GM10248 (cell line): ENCODE data around the gene ZMYND11.

Experiments
- CTCF ChIA-PET: fragments of 300-600 bp; sonication (Branson Sonifier 250); formaldehyde crosslinking; extraction: SDS; loops from one replicate; lab custom pipeline; 2021; ENCODE audit warnings: antibody characterized with exemption; lab: Yijun Ruan, JAX
- POLR2A ChIA-PET: fragments of 350-650 bp; sonication (Branson Sonifier 250); formaldehyde crosslinking; extraction: SDS; loops from one replicate; lab custom pipeline; 2020; ENCODE audit warnings: antibody characterized with exemption; lab: Yijun Ruan, JAX
- DNase-seq: peaks from one replicate; pipeline ENCODE4 v3.0.0; 2012; ENCODE audit errors: extremely low spot score
- CTCF ChIP-seq: IDR thresholded peaks from 2 replicates; pipeline ENCODE4 v1.5.1; 2012; ENCODE audit warnings: mild to moderate bottlenecking, low read depth; ENCODE audit errors: extremely low read depth, missing control alignments, control extremely low read depth

ZMYND11 gene

GRCh38 chr10:135132-135600 lies at the start of gene ZMYND11:
Gene ZMYND11 (plus strand): TSS chr10:135455. CDS start chr10:180013, 44,558 bp downstream.
- DNase-seq, result peak; percentile 84
- POLR2A ChIA-PET, result no interaction called here
- no peak for TF ChIP-seq CTCF
- CTCF ChIA-PET, result interaction anchor here (1.6 kb wide), 1 partner anchor 12 kb away, joined by 3 read pairs; no protein-coding TSS in a partner anchor

- ChIA-PET CTCF (interaction anchor here (1.4 kb wide), 1 partner anchor 12 kb away, joined by 3 read pairs; no protein-coding TSS in a partner anchor), POLR2A (no interaction called here)
- DNase-seq, result no peak
- no peak for TF ChIP-seq CTCF
Observed at GRCh38 chr10:86031-86430, 49.2 kb upstream of the ZMYND11 start.

- ChIA-PET CTCF (interaction anchor here (1.4 kb wide), 1 partner anchor 14 kb away, joined by 3 read pairs; no protein-coding TSS in a partner anchor), POLR2A (no interaction called here)
Observed at GRCh38 chr10:87177-88080, 47.8 kb upstream of the ZMYND11 start.

GRCh38 chr10:88253-88652 lies 47.0 kb upstream of the ZMYND11 start:
- POLR2A ChIA-PET, result no interaction called here
- TF ChIP-seq CTCF, result no peak
- DNase-seq, result no peak
- CTCF ChIA-PET, result no interaction called here

More at GRCh38 chr10:87177-88080, 47.8 kb upstream of the ZMYND11 start:
- no peak for TF ChIP-seq CTCF
- DNase-seq, result no peak

- CTCF ChIA-PET, result interaction anchor here (1.6 kb wide), 1 partner anchor 13 kb away, joined by 3 read pairs; no protein-coding TSS in a partner anchor
- POLR2A ChIA-PET, result no interaction called here
- DNase-seq, result no peak
- TF ChIP-seq CTCF, result no peak
Observed at GRCh38 chr10:89248-89647, 46.0 kb upstream of the ZMYND11 start.

GRCh38 chr10:90161-90560 lies 45.1 kb upstream of the ZMYND11 start:
- ChIA-PET CTCF (interaction anchor here (1.6 kb wide), 1 partner anchor 14 kb away, joined by 3 read pairs; no protein-coding TSS in a partner anchor), POLR2A (no interaction called here)
- DNase-seq, result no peak
- TF ChIP-seq CTCF, result no peak
